Duodenal mucosa (tissue), 2 donors: ENCODE measurements around the gene CSDE1.
A peak's percentile ranks its signal among the peaks of the same experiment; 100 is the strongest.
"Not testable (repeated sequence)": the region's sequence is repeated elsewhere in the genome, so short reads cannot be mapped to it uniquely, and the experiment has no call there.

Experiments
- H3K27ac ChIP-seq: one replicate; pipeline ENCODE4 v1.7.0; 2013; ENCODE audit warnings: low read depth, low read length
- H3K27me3 ChIP-seq, 2 donors: one replicate each; pipeline ENCODE4 v1.7.0; 2013; ENCODE audit warnings: low read length in 2 of 2, control low read depth in 1 of 2; ENCODE audit not compliant: insufficient read depth in 2 of 2, control insufficient read depth in 1 of 2
- H3K36me3 ChIP-seq, 2 donors: one replicate each; pipeline ENCODE4 v1.7.0; 2013; ENCODE audit warnings: low read length in 2 of 2, control low read depth in 1 of 2; ENCODE audit not compliant: insufficient read depth in 2 of 2, control insufficient read depth in 1 of 2
- H3K4me1 ChIP-seq, 2 donors: one replicate each; pipeline ENCODE4 v1.7.0; 2013; ENCODE audit warnings: low read length in 2 of 2, control low read depth in 1 of 2; ENCODE audit not compliant: insufficient read depth in 2 of 2, control insufficient read depth in 1 of 2
- H3K4me3 ChIP-seq, 2 donors: one replicate each; pipeline ENCODE4 v1.7.0; 2013; ENCODE audit warnings: low read length in 2 of 2, low read depth in 1 of 2
- H3K9ac ChIP-seq, 2 donors: one replicate each; pipeline ENCODE4 v1.7.0; 2013; ENCODE audit warnings: low read length in 2 of 2, low read depth in 1 of 2
- H3K9me3 ChIP-seq, 2 donors: one replicate each; pipeline ENCODE4 v1.7.0; 2013; ENCODE audit warnings: low read length in 2 of 2, control low read depth in 1 of 2; ENCODE audit not compliant: control insufficient read depth in 1 of 2

Gene CSDE1

GRCh38 chr1:114771992-114772391, 14.2 kb upstream of the CSDE1 start:
- H3K27me3 ChIP-seq = no peaks in the 10 kb centered on the region
- peaks cover 14 to 54% of the 10 kb centered on the region in 2 donors for H3K36me3 ChIP-seq

GRCh38 chr1:114770989-114771388, 13.2 kb upstream of the CSDE1 start:
- Histone ChIP-seq H3K4me3 (no peak overlapping the region), H3K9ac (no peak overlapping the region), H3K27ac (no peak overlapping the region), H3K27me3 (no peaks in the 10 kb centered on the region), H3K36me3 (peaks cover 9 to 49% of the 10 kb centered on the region in 2 donors), H3K9me3 (no peaks in the 10 kb centered on the region), H3K4me1 (no peaks in the 10 kb centered on the region)

More at GRCh38 chr1:114771992-114772391, 14.2 kb upstream of the CSDE1 start:
- Histone ChIP-seq H3K9ac (no peak overlapping the region), H3K4me1 (no peaks in the 10 kb centered on the region), H3K9me3 (no peaks in the 10 kb centered on the region), H3K27ac (no peak overlapping the region), H3K4me3 (no peak overlapping the region)

- Histone ChIP-seq H3K27me3 (no peaks in the 10 kb centered on the region), H3K27ac (no peak overlapping the region), H3K9me3 (no peaks in the 10 kb centered on the region), H3K9ac (no peak overlapping the region), H3K36me3 (peaks cover 0 to 8% of the 10 kb centered on the region in 2 donors), H3K4me1 (no peaks in the 10 kb centered on the region), H3K4me3 (no peak overlapping the region)
These were observed 6.9 kb upstream of the CSDE1 start for GRCh38 chr1:114764689-114765088.

GRCh38 chr1:114758256-114758832, 560 bp upstream of the CSDE1 start:
- H3K4me3 ChIP-seq = peak overlapping the region; percentile 93 to 100
- no peaks in the 10 kb centered on the region for H3K36me3 ChIP-seq
- H3K9me3 ChIP-seq = no peaks in the 10 kb centered on the region
- no peaks in the 10 kb centered on the region for H3K27me3 ChIP-seq
- H3K4me1 ChIP-seq = peaks cover 31 to 33% of the 10 kb centered on the region in 2 donors
- H3K27ac ChIP-seq = no peak overlapping the region
- peak overlapping the region; percentile 99 to 100 for H3K9ac ChIP-seq

- Histone ChIP-seq H3K27ac (peak overlapping the region; percentile 97), H3K36me3 (no peaks in the 10 kb centered on the region), H3K27me3 (no peaks in the 10 kb centered on the region), H3K4me1 (peaks cover 43 to 46% of the 10 kb centered on the region in 2 donors), H3K9ac (peak overlapping the region; percentile 99 to 100), H3K9me3 (no peaks in the 10 kb centered on the region), H3K4me3 (peak overlapping the region; percentile 93 to 100)
These were observed 782 bp downstream of the CSDE1 start for GRCh38 chr1:114756949-114757454.

- peak overlapping the region; percentile 93 to 100 for H3K4me3 ChIP-seq
These were observed 1.5 kb downstream of the CSDE1 start for GRCh38 chr1:114756009-114756892.

GRCh38 chr1:114755006-114755931, 2.5 kb downstream of the CSDE1 start:
- peak overlapping the region; percentile 44 to 99 for H3K9ac ChIP-seq
- no peaks in the 10 kb centered on the region for H3K9me3 ChIP-seq
- no peak overlapping the region for H3K27ac ChIP-seq
- peaks cover 50 to 61% of the 10 kb centered on the region in 2 donors for H3K4me1 ChIP-seq
- no peaks in the 10 kb centered on the region for H3K36me3 ChIP-seq
- peak overlapping the region; percentile 93 to 100 for H3K4me3 ChIP-seq
- H3K27me3 ChIP-seq = no peaks in the 10 kb centered on the region

More at GRCh38 chr1:114756009-114756892, 1.5 kb downstream of the CSDE1 start:
- Histone ChIP-seq H3K36me3 (no peaks in the 10 kb centered on the region), H3K9ac (peak overlapping the region; percentile 99 to 100), H3K9me3 (no peaks in the 10 kb centered on the region), H3K4me1 (peaks cover 43 to 53% of the 10 kb centered on the region in 2 donors), H3K27me3 (no peaks in the 10 kb centered on the region), H3K27ac (peak overlapping the region; percentile 97)

GRCh38 chr1:114753702-114754101, 4.1 kb downstream of the CSDE1 start:
- not testable (repeated sequence) for H3K27me3 ChIP-seq, H3K27ac ChIP-seq, H3K9me3 ChIP-seq, H3K4me3 ChIP-seq, H3K9ac ChIP-seq
- Histone ChIP-seq H3K4me1 (peaks cover 53 to 67% of the 10 kb centered on the region in 2 donors), H3K36me3 (peaks cover 10 to 13% of the 10 kb centered on the region in 2 donors)

- Histone ChIP-seq H3K4me1 (peaks cover 53 to 61% of the 10 kb centered on the region in 2 donors), H3K36me3 (peaks cover 15 to 19% of the 10 kb centered on the region in 2 donors), H3K4me3 (no peak overlapping the region), H3K9me3 (no peaks in the 10 kb centered on the region), H3K27ac (no peak overlapping the region), H3K27me3 (no peaks in the 10 kb centered on the region), H3K9ac (no peak overlapping the region)
These were observed 4.6 kb downstream of the CSDE1 start for GRCh38 chr1:114753143-114753542.
